NCI-H187 (cell line): ENCODE measurements around the gene FOSL1.
"Not testable (repeated sequence)": the region's sequence is repeated elsewhere in the genome, so short reads cannot be mapped to it uniquely, and the experiment has no call there.

ENCODE experiments used
- DNase-seq, 2 experiments: peaks; one replicate each; lab custom pipeline; 2025; lab: John Stamatoyannopoulos, UW

FOSL1 gene

GRCh38 chr11:65896034-65896999, 3.9 kb downstream of the FOSL1 start:
- DNase-seq = no peak

DNA sequence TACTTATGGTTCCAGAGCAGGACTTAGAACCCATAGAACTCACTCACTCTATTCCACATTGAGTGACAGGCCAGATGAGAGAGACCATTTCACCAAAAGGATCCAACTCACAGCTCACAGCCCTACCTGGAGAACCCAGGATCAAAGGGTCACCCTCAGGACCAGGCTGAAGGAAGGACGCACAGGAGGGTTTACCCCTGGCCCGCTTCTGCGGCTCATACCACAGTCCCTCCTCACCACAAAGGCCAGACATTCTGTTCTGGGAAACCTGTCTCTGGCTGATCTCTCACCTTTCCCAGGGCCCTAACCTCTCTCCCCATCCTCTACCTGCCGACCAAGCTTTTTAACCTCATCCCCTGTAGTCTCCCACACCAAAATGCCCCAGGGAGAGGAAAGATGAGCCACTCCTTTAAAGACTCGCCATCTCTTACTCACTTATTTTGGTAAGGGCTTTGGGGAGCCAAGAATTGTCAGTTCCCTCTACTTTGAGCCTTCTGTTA, 4.7 kb downstream of the FOSL1 start:
- DNase-seq = no peak

- DNase-seq = no peak
These were observed 6.1 kb downstream of the FOSL1 start for GRCh38 chr11:65894034-65894591.

DNA sequence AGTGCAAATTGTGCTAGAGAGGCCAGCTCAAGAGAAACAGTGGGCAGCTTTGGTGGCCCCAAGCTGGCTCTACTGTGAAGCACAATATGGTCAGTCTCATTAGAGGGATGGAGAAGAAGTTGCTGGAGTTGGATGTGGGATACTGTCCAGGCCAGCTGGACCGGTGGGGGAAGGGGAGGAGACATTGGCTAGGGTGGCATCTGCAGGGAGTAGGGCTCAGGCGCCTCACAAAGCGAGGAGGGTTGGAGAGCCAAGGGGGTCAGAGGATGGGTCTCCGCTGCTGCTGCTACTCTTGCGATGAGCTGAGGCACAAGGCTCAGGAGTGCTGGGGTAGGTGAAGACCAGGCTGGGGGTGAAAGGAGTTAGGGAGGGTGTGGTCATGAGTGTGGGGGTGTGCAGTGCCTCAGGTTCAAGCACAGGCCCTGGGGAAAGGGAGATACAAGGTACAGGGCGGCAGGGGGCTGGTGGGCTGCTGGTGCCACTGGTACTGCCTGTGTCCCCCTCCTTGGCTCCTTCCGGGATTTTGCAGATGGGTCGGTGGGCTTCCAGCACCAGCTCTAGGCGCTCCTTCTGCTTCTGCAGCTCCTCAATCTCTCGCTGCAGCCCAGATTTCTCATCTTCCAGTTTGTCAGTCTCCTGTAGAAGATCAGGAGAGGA, 7.4 kb downstream of the FOSL1 start:
- no peak for DNase-seq

DNA sequence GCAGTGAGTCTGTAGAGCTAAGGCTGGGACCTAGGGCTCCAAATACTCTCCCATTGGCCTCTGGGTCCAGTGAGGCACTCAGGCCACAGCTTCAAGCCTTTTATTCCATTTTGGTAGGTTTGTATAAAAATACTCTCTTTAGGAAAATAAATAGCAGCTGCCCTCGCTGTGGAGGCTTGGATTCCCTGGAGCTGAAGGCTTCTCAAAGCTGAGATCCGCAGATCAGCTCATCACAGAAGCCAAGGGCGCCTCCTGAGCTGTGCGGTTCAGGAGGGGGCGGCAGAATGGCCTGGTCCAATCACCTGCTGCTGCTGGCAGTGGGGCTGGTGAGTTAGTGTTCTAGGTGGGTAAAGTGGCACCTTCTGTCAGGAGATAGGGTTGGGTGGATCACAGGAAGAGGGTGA, 8.0 kb downstream of the FOSL1 start:
- DNase-seq = not testable (repeated sequence)

- DNase-seq = no peak
These were observed 8.7 kb downstream of the FOSL1 start for GRCh38 chr11:65891219-65892136.

DNA sequence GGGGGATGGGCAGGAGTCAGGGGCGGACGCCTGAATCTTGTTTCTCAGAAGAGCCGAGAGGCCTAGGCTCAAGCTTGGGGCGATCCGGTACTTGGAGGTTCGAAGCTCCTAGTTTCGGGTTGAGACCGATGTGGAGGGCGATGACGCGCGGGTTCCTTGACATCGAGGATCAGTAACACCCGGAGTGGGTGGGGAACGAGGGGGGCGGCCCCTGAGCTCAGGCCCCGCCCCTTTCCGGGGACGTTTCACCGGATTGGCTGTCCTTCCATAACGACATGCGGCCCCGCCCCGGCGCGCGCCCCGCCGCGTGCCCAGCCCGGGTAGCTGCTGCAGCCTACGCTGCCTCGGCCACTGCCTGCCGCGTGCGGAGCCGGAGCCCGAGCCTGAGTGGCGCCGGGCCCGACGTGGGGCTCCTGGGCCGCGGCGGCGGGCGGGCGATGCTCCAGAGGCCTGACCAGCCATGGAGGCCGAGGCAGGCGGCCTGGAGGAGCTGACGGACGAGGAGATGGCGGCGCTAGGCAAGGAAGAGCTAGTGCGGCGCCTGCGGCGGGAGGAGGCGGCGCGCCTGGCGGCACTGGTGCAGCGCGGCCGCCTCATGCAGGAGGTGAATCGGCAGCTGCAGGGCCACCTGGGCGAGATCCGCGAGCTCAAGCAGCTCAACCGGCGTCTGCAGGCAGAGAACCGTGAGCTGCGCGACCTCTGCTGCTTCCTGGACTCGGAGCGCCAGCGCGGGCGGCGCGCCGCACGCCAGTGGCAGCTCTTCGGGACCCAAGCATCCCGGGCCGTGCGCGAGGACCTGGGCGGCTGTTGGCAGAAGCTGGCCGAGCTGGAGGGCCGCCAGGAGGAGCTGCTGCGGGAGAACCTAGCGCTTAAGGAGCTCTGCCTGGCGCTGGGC, 9.6 kb downstream of the FOSL1 start, which contains the start of gene CCDC85B:
CCDC85B (plus strand) TSS at position 350 of the 895 bp plus-strand sequence; CDS start at position 461, 111 bp downstream.
- peak; percentile 84 to 95 for DNase-seq

DNA sequence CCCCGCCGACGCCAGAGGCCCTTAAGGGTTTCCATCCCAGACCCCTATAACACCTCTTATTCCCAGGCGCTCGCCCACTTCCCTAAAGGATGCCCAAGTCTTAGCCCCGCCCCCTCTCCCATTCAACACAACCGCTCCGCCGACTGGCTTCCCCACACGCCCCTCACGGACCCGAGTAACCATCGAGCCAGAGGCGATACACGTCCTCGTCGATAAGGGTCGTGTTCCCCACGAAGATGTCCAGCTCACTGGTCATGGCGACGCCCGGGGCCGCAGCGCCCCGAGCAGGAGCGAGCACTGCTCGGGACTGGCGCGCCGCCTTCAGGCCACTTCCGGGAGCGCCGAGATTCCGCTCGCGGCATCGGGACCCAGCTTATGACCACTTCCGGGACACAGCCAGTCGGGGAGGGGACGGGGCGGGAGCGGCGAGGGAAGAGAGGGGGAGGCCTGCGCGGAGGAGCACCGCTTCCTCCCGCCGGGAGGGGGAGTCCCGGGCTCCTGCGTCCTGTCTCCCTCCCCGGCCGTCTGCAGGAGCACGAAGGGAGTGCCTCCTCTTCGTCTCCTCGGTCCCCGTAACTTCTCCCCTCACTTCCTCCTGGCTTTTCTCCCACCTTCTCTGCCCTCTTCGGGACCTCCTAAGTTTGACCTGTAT, 11.9 kb downstream of the FOSL1 start, which contains the start of gene FIBP:
FIBP (minus strand) TSS at position 309 of the 652 bp plus-strand sequence; CDS start at position 256, 53 bp downstream.
- peak; percentile 72 to 90 for DNase-seq

DNA sequence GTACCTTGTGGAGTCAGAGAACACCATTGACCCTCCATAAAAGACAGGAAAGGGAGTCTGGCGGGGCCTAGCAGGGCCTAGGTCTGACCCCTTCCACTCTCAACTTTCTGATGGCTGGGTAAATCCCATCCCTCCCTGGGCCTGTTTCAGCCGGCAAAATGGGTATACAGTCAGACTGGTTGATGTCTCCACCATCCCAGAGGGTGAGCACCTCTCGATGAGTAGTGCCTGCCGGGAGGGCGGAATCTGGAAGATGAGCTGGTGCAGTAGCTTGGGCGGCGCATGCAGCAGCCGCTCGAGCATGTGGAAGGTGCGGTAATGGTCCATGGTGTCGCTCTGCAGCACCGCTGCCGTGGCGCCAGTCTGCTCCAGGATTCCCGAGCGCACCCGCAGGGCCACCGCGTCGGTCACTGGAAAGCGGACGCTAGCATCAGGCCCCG, 12.4 kb downstream of the FOSL1 start:
- no peak for DNase-seq

DNA sequence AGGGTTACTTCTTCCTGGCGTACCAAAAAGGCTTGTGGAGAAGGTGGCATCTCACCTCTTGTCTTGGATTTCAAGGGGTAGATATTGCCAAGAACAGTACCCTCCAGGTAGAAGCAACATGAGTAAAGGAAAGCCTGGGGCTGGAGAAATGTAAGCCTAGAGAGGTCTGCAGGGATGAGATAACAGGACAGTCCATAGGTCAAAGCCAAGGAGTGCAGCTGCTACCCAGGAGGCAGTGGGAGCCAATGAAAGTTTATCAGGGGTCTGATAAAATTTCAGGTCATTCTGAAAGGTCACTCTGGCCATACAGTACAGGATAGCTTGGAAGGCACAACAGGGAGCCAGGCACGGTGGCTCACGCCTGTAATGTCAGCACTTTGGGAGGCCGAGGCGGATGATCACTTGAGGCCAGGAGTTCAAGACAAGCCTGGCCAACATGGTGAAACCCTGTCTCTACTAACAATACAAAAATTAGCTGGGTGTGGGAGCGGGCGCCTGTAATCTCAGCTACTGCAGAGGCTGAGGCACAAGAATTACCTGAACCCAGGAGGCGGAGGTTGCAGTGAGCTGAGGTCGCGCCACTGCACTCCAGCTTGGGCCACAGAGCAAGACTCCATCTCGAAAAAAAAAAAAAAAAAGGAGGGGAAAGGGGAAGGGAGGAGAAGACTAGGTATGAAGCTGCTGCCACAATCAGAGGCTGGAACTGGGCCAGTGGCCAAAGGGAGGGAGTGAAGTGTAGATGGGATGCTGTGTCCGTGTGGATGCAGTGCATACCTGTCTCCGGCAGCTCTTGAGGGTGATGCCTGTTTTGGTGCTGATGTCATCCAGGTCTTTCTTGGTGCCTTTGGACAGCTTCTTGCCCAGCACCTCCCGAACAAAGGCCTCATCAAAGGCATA, 13.1 kb downstream of the FOSL1 start:
- no peak for DNase-seq

GRCh38 chr11:65885808-65886536, 14.2 kb downstream of the FOSL1 start:
- DNase-seq = no peak

DNA sequence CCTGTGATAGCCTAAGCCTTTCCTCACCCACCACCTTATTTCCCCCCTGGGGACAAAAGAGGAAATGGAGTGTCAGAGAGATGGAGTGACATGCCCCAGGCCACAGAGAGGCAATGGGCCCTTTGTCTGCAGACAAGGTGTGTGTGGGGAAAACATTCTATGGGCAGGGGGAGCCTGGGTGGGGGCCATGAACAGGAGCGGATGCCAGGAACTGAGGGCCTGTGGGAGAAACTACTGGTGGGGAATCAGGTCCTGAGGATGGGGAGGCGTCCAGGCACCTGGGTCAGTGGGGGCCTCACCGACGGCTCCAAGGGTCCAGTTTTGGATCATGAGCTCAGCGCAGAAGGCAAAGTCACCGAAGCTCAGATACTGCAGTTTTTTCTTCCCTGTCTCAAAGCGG, 15.0 kb downstream of the FOSL1 start:
- no peak for DNase-seq

- peak; percentile 9 to 23 for DNase-seq
These were observed 15.5 kb downstream of the FOSL1 start for GRCh38 chr11:65884716-65885092.

DNA sequence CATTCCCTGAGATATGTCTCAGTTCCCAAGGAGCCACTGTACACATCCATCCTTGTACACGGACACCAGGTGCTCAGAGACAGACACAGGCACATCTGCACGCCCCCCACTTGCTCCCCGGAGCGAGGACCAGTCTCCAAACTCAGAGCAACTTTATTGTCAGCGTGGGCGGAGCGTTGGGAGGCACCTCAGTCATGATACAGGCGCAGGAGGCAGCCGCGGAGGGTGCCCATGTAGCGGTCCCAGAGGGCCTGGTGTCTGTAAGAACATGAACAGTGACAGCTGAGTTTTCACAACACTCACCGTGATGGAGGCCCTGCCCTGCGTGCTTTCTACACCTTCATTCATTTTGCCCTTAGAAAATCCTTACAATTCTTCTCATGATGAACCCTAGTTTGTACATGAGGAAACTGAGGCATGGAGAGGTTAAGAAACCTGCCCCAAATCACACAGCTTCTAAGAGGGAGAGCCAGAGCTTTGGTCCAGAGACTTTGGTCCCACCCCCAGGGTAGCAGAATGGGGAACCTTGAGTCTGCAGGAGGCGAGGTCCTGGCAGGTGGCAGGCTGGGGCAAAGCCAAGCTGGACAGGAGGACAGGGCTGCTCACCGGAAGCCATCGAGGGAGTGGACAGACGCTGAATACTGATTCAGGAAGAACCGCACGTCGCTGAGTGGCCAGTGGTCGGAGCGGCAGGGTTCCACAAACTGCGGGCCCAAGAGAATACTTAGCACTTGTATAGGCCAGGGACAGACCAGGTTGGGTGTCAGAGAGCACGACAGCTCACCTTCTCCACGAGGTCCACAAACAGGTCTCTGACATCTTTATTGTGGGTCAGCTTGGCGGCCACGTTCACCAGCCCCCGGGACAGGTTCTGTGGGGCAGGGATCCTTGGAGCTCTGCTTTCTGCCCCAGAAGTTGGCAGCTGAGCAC, 16.1 kb downstream of the FOSL1 start:
- no peak for DNase-seq

DNA sequence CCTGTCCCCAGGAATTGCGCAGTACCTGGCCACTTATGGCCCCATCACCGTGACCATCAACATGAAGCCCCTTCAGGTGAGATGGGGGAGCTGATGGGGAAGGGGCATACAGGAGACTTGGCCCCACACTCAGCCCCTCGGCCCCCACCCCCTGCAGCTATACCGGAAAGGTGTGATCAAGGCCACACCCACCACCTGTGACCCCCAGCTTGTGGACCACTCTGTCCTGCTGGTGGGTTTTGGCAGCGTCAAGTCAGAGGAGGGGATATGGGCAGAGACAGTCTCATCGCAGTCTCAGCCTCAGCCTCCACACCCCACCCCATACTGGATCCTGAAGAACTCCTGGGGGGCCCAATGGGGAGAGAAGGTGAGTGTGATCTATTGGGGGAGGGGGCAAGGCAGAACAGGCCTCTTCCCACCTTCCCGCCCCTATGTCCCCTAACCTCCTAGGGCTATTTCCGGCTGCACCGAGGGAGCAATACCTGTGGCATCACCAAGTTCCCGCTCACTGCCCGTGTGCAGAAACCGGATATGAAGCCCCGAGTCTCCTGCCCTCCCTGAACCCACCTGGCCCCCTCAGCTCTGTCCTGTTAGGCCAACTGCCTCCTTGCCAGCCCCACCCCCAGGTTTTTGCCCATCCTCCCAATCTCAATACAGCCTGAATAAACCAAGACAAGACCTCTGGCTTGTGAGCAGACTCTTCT, 17.0 kb downstream of the FOSL1 start:
- no peak for DNase-seq
